Thymus (tissue), 11 donors: Measurements from ENCODE around the gene PIK3C2B. TPM values are rescaled to one million over a fixed set of nuclear protein-coding genes. Genes with fewer than 3 reads are reported as not detected.
"Not testable (repeated sequence)": the region's sequence is repeated elsewhere in the genome, so short reads cannot be mapped to it uniquely, and the experiment has no call there.

Experiments
- DNase-seq, 9 donors: peaks; one replicate each; pipeline ENCODE4 v3.0.0-alpha.2; 2013; ENCODE audit warnings: low spot score in 9 of 9, low read depth in 6 of 9, missing footprints in 1 of 9
- H3K27ac ChIP-seq, 2 donors: one replicate each; pipeline ENCODE4 v1.5.1; 2013; ENCODE audit warnings: control low read depth in 1 of 2, low read depth in 1 of 2, low read length in 1 of 2, mild to moderate bottlenecking in 1 of 2, moderate library complexity in 1 of 2
- H3K27me3 ChIP-seq, 2 donors: one replicate each; pipeline ENCODE4 v1.5.1; 2013; ENCODE audit warnings: low read length in 1 of 2; ENCODE audit not compliant: control insufficient read depth in 2 of 2, insufficient read depth in 1 of 2
- H3K36me3 ChIP-seq, 2 donors: one replicate each; pipeline ENCODE4 v1.5.1; 2013; ENCODE audit warnings: low read length in 1 of 2, mild to moderate bottlenecking in 1 of 2, moderate library complexity in 1 of 2; ENCODE audit not compliant: control insufficient read depth in 2 of 2, insufficient read depth in 2 of 2
- H3K4me1 ChIP-seq, 2 donors: one replicate each; pipeline ENCODE4 v1.5.1; 2013; ENCODE audit warnings: low read length in 2 of 2; ENCODE audit not compliant: control insufficient read depth in 2 of 2, insufficient read depth in 2 of 2
- H3K4me3 ChIP-seq, 2 donors: one replicate each; pipeline ENCODE4 v1.5.1; 2013; ENCODE audit warnings: low read length in 2 of 2, control low read depth in 1 of 2, mild to moderate bottlenecking in 1 of 2
- H3K9me3 ChIP-seq, 2 donors: one replicate each; pipeline ENCODE4 v1.5.1; 2013; ENCODE audit warnings: low read length in 1 of 2, mild to moderate bottlenecking in 1 of 2; ENCODE audit not compliant: control insufficient read depth in 2 of 2, insufficient read depth in 1 of 2
- WGBS: extraction: QIAGEN DNeasy Blood & Tissue Kit; methylation state at CpG from one replicate; pipeline ENCODE4 v1.1.7; 2013; 5-methylcytosine and 5-hydroxymethylcytosine counted together
- polyA plus RNA-seq: library from polyadenylated mRNA; stranded (reverse); fragments of 200-250 nt; gene quantifications from one replicate; pipeline ENCODE4 v1.2.3, GENCODE V29; 2013
- total RNA-seq: library from RNA; stranded (reverse); fragments of 120-200 nt; gene quantifications from one replicate; pipeline ENCODE4 v1.2.4, GENCODE V29; 2013
- donor health status: healthy.

Gene PIK3C2B
- total and polyA plus RNA-seq, 2 donors = 8.4 to 12.6 TPM

- 97% methylated on average over 5 of the region's 5 CpGs for WGBS
- Histone ChIP-seq H3K4me3 (no peak overlapping the region), H3K27ac (no peak overlapping the region), H3K9me3 (no peaks in the 10 kb centered on the region), H3K27me3 (no peaks in the 10 kb centered on the region), H3K36me3 (peaks cover 10 to 23% of the 10 kb centered on the region in 2 donors), H3K4me1 (peaks cover 13 to 23% of the 10 kb centered on the region in 2 donors)
- DNase-seq = no peak
Measured at GRCh38 chr1:204487256-204487615, 7.4 kb downstream of the PIK3C2B start.

GRCh38 chr1:204486513-204487255, 7.9 kb downstream of the PIK3C2B start:
- H3K27me3 ChIP-seq, H3K27ac ChIP-seq, H3K4me3 ChIP-seq, H3K9me3 ChIP-seq, DNase-seq: not testable (repeated sequence)
- Histone ChIP-seq H3K36me3 (peaks cover 10 to 25% of the 10 kb centered on the region in 2 donors), H3K4me1 (peaks cover 11 to 23% of the 10 kb centered on the region in 2 donors)
- 97% methylated on average over 9 of the region's 9 CpGs for WGBS

GRCh38 chr1:204483791-204484190, 10.8 kb downstream of the PIK3C2B start:
- Histone ChIP-seq H3K36me3 (peaks cover 0 to 16% of the 10 kb centered on the region in 2 donors), H3K9me3 (no peaks in the 10 kb centered on the region), H3K27ac (no peak overlapping the region), H3K4me3 (no peak overlapping the region), H3K4me1 (peaks cover 25 to 38% of the 10 kb centered on the region in 2 donors), H3K27me3 (no peaks in the 10 kb centered on the region)
- WGBS = 95% methylated on average over 7 of the region's 7 CpGs
- no peak for DNase-seq

- peaks cover 31 to 63% of the 10 kb centered on the region in 2 donors for H3K4me1 ChIP-seq
- no peak overlapping the region for H3K4me3 ChIP-seq
Measured at GRCh38 chr1:204480515-204480914, 14.1 kb downstream of the PIK3C2B start.

GRCh38 chr1:204479387-204480136, 15.0 kb downstream of the PIK3C2B start:
- H3K36me3 ChIP-seq = peaks cover 0 to 16% of the 10 kb centered on the region in 2 donors
- no peak overlapping the region for H3K27ac ChIP-seq
- 88% methylated on average over 13 of the region's 13 CpGs for whole genome bisulfite sequencing
- no peaks in the 10 kb centered on the region for H3K9me3 ChIP-seq
- no peak overlapping the region for H3K4me3 ChIP-seq
- no peak for DNase-seq
- no peaks in the 10 kb centered on the region for H3K27me3 ChIP-seq
- peaks cover 31 to 63% of the 10 kb centered on the region in 2 donors for H3K4me1 ChIP-seq

More at GRCh38 chr1:204480515-204480914, 14.1 kb downstream of the PIK3C2B start:
- 4% methylated on average over 8 of the region's 8 CpGs for WGBS
- no peaks in the 10 kb centered on the region for H3K9me3 ChIP-seq
- H3K27ac ChIP-seq = peak overlapping the region in 1 of 2 donors; percentile 82
- peaks cover 0 to 16% of the 10 kb centered on the region in 2 donors for H3K36me3 ChIP-seq
- H3K27me3 ChIP-seq = no peaks in the 10 kb centered on the region
- peak in 6 of 9 donors; percentile 53 to 88 (median 75) for DNase-seq

GRCh38 chr1:204478921-204479320, 15.7 kb downstream of the PIK3C2B start:
- no peaks in the 10 kb centered on the region for H3K9me3 ChIP-seq
- no peak overlapping the region for H3K4me3 ChIP-seq
- H3K36me3 ChIP-seq = peaks cover 0 to 18% of the 10 kb centered on the region in 2 donors
- peaks cover 31 to 63% of the 10 kb centered on the region in 2 donors for H3K4me1 ChIP-seq
- H3K27me3 ChIP-seq = no peaks in the 10 kb centered on the region
- H3K27ac ChIP-seq = no peak overlapping the region
- 84% methylated on average over 2 of the region's 2 CpGs for WGBS
- DNase-seq = no peak

GRCh38 chr1:204478172-204478899, 16.3 kb downstream of the PIK3C2B start:
- peaks cover 31 to 59% of the 10 kb centered on the region in 2 donors for H3K4me1 ChIP-seq
- H3K36me3 ChIP-seq = peaks cover 0 to 14% of the 10 kb centered on the region in 2 donors
- H3K9me3 ChIP-seq = no peaks in the 10 kb centered on the region
- WGBS = 96% methylated on average over 7 of the region's 7 CpGs
- no peak for DNase-seq
- H3K4me3 ChIP-seq = no peak overlapping the region
- no peaks in the 10 kb centered on the region for H3K27me3 ChIP-seq
- no peak overlapping the region for H3K27ac ChIP-seq

- Histone ChIP-seq H3K4me1 (peaks cover 31 to 58% of the 10 kb centered on the region in 2 donors), H3K27ac (no peak overlapping the region), H3K36me3 (peaks cover 0 to 10% of the 10 kb centered on the region in 2 donors), H3K9me3 (no peaks in the 10 kb centered on the region), H3K27me3 (no peaks in the 10 kb centered on the region), H3K4me3 (no peak overlapping the region)
- DNase-seq = no peak
- WGBS = 95% methylated on average over 5 of the region's 5 CpGs
Measured at GRCh38 chr1:204477036-204477740, 17.4 kb downstream of the PIK3C2B start.
